ENCODE measurements around the gene MS4A6E.
"Not testable (repeated sequence)": the region's sequence is repeated elsewhere in the genome, so short reads cannot be mapped to it uniquely, and the experiment has no call there.

MS4A6E gene

GRCh38 chr11:60334005-60334620 is 7.1 kb downstream of the MS4A6E start:
- intact Hi-C loops (cut with DNase I) = no loop called here
- DNase-seq = peak in 6 of 10 donors; percentile 12 to 72 (median 40)

DNA sequence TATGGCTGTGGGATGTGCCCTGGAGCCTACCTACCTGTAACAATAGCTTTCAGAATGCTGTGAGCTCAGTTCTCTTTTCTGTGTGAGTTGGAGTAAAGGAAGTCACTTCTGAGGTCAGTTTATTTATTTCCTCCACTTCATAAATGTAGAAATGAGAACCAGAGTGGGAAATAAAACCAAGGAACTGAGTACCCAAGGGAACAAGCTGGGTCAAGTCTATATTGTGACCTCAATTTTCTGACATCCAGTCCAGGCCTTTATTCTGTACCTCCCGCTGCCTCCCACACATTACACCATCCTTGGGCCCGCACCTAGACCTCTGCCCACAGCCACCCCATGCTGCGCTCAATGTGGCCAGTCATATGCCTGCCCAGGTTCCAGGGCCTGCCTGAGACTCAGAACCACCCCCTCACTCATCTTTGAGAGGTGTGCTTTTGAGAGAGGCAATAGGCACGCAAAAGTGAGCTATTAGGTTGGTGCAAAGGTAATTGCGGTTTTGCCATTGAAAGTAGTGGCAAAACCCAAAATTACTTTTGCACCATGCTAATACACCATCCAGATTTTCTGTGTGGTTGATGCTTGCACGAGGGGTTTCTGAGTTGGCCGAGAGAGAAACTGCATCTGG is 9.8 kb downstream of the MS4A6E start:
- intact Hi-C loops (cut with DNase I) = no loop called here
- no peak for DNase-seq

DNA sequence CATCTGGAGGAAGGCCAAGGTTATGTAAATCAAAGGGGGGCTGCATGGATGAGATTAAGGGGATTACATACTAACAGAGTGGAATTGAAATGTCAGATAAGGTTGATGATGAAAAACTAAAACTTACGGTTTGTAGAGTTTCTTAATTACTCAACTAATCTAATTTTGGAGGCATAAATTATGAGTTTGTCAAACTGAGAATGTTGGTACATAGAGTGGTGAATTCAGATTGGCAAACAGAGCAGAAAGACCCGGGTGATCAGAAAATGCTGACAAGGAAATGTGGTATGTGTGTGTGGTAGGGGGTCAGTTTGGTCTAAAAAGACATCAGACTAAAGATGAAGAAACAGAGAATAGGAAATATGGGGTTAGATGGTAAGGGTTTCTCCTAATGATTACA is 11.0 kb downstream of the MS4A6E start:
- intact Hi-C loops (cut with DNase I) = no loop called here
- no peak for DNase-seq

DNA sequence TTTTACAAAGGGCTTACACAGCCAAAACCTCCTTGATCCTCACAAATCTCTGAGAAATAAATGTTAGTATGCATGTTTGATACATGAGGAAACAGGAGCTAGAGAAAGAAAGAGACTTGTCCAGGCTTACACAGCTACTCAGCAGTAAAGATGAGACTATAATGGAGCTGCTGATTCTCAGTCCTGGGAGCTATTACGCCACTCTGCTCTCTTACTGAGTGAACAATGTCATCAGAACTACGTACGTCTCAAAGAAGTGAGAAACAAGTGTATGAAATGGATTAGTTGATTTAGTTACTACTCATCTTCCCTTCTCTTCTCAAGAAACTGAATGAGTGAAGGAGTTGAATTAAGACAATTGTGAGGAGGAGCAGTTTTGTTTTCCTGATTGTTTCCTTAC is 12.3 kb downstream of the MS4A6E start:
- no peak for DNase-seq
- intact Hi-C loops (cut with DNase I) = no loop called here

GRCh38 chr11:60343094-60343704 is 16.1 kb downstream of the MS4A6E start:
- DNase-seq = no peak
- intact Hi-C loops (cut with DNase I) = no loop called here

- DNase-seq = no peak
- intact Hi-C loops (cut with DNase I) = no loop called here
Observed at GRCh38 chr11:60344146-60344545, 17.1 kb downstream of the MS4A6E start.

DNA sequence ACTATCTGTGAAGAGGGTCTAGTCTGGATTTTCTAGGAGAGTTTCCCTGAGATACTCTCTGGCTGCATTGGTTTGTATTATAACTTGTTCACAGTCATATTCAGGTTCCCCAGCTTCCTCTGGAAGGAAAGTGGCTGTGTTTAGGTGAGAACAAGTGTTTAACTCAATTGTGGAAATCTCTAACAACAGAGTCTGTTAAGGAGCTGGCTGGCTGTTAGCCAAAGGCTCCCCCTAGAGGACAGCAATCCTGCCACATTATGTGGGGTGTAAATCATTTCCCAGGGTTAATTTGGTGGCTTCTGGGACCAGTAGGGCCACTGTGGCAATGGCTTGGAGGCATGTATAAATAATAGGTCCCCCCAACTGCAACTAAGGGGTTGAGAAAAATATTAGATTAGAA is 18.4 kb downstream of the MS4A6E start:
- intact Hi-C loops (cut with DNase I) = no loop called here
- DNase-seq = peak in 2 of 10 donors; percentile 13 to 28

DNA sequence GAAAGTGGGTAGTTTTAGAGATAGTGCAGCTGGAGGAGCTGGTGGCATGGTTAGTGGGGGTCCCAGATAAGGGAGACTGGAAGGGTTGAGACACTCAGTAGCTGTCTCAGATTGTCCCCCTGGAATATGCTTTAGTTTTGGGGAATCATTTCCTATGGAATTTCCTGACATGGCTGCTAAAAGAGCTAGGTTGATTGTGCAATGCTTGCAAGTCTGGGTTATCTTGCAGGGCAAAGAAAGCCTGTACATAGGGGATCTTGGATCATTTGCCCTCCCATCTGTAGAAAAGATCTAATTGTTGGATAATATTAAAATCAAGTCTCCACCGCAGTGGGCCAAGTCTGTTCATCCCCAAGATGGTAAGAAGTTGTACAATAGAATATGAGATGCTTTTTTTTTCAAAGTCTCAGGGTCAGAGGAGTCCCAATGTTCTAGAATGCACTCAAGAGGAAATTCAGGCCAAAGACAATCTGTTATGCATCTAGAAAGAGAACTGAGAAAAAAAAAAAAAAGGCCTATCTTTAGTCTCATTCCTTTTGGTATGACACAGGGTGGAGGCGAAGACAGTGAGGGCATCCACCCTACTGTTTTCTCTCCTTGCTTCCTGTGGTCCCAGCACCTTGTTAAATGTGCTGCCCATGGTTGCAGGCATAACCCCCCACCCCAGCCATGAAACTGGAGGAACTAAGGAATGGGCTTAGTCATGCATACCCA is 20.2 kb downstream of the MS4A6E start:
- no peak for DNase-seq
- intact Hi-C loops (cut with DNase I) = no loop called here

- intact Hi-C loops (cut with DNase I) = no loop called here
- no peak for DNase-seq
Observed at GRCh38 chr11:60348116-60348515, 21.1 kb downstream of the MS4A6E start.

DNA sequence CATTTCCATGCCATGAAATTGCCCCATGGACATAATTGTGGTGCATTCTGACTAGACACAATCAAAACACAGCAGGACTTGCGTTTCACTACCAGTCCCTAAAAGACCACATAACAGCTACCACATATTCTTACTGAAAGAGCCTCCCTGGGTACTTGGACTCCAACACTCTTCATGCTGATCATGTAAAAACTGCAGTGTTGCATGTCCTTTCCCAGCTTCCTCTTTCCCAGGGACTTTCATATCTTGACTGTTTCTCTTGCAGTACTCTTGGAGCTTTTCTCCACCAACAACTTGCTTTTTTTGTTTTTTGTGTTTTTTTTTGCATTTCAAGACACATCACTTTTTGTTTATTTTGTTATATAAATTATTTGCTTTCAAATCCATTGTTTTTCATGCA is 22.9 kb downstream of the MS4A6E start:
- intact Hi-C loops (cut with DNase I) = no loop called here
- no peak for DNase-seq

DNA sequence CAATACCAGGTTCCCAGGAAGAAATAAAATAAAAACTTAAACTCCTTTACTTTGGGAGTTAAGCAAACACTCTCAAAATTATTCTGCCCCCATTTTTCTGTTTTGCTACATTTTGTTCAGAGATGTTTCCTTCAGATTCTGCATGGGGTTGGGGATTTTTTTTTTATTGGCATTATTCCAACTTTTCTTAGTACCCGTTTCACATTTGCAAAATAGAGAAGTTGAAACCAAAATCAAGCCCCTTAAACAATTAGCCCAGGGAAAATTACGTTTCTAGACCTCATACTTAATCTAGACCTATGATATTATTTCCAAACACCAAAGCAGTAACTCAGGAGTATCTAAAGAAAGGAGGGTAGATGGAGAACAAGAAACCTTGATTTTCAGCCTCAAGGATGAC is 30.7 kb downstream of the MS4A6E start:
- intact Hi-C loops (cut with DNase I) = no loop called here
- no peak for DNase-seq

GRCh38 chr11:60360621-60361020 is 33.6 kb downstream of the MS4A6E start:
- no peak for DNase-seq
- intact Hi-C loops (cut with DNase I) = loop anchor here (5.0 kb wide), 1 partner anchor 257 kb away; no protein-coding TSS in a partner anchor

- intact Hi-C loops (cut with DNase I) = loop anchor here (5.0 kb wide), 1 partner anchor 255 kb away; no protein-coding TSS in a partner anchor
- DNase-seq = no peak
Observed at GRCh38 chr11:60362241-60362640, 35.2 kb downstream of the MS4A6E start.

DNA sequence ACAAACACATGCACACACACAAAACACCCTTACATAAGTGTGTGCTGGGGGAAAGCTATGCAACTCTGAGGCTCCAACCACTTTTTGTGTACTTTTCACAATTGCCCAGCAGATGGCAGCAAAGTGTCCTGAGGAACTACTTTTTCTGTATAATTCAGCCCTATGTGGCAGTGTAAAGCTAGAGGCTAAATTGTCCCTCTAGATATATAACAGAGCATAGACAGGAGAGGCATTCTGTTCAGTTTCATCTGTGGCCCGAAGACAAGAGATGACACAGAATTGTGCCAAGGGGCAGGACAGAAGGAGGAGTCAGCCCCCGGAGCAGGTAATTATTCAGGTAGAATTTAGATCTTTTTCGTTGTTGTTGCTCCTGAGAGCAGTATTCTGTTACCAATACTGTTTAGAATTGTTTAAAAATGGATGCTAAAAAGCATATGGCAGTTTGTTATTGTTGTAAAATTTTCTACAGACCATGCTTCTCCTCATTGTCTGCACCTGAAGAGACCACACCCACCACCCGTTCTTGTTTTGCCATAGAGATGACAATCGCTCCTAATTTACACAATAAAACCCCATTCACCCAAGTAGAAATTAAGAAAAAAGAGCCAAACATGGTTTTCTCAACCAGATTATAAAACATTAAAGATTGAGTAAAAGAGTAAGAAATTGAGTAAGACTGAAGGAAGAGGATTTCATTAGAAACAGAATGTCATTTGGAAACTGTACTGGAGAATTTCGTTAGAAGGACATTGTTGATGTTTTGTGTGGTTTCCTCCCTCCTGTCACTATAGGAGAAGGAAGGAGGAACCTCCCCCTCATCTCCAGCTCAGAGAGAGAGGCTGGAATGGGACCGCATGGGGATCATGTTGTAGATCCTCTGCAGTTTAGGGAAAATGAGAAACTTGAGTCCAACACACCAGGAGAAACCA is 36.8 kb downstream of the MS4A6E start:
- DNase-seq = peak in 6 of 10 donors; percentile 19 to 86 (median 54)
- intact Hi-C loops (cut with DNase I) = loop anchor here (5.0 kb wide), 1 partner anchor 253 kb away; no protein-coding TSS in a partner anchor

DNA sequence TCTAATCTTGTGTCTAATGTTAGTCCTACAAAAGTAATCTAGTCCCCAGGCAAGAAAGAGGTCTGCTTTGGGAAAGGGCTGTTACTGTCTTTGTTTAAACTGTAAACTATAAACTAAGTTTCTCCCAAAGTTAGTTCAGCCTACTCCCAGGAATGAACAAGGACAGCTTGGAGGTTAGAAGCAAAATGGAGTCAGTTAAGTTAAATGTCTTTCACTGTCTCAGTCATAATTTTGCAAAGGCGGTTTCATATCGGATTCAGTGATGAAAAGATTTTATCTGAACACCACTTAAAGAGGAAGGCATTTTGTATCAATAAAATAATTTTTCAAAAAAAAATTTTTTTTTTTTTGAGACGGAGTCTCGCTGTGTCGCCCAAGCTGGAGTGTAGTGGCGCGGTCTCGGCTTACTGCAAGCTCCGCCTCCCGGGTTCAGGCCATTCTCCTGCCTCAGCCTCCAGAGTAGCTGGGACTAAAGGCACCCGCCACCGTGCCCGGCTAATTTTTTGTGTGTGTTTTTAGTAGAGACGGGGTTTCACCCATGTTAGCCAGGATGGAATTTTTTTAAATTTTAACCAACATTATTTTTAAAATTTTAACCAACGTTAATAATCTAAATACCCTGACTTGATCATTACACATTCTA is 39.3 kb downstream of the MS4A6E start:
- peak in 1 of 10 donors; percentile 82 for DNase-seq
- intact Hi-C loops (cut with DNase I) = not testable (repeated sequence)

GRCh38 chr11:60367009-60367408 is 40.0 kb downstream of the MS4A6E start:
- DNase-seq = no peak
- intact Hi-C loops (cut with DNase I) = no loop called here

DNA sequence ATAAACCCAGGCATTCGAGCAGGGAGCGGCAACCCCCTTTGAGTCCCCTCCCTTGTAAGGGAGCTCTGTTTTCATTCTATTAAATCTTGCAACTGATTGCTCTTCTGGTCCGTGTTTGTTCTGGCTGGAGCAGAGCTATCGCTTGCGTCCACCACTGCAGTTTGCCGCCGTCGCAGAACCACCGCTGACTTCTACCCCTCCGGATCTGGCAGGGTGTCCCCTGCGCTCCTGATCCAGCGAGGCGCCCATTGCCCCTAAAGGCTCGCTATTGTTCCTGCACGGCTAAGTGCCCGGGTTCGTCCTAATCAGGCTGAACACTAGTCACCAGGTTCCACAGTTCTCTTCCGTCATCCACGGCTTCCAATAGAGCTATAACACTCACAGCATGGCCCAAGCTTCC is 40.8 kb downstream of the MS4A6E start:
- DNase-seq = no peak
- intact Hi-C loops (cut with DNase I) = no loop called here

DNA sequence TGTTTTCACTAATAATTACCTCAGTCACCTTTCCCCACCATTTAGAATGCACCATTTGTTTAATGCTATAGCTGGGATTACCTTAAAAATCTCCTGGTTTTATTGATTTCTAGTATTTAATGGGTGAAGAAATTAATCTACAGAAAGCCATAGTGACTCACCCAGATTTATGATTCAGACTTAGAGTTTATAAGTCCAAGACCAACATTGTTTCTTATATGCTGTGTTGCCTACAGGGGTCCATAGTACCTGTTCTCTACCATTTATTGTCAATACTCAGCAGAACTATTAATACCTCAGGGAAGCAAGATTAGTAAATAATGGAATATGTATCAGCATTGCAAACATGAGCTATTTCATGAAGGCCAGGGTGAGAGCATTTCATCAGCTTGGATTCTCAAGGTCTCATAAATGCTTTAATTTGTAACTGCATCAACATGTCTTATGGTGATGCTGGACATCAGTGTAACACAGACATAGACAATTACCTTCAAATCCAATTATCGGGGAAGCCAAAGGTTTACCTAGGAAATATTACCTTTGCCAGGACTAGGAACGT is 43.3 kb downstream of the MS4A6E start:
- intact Hi-C loops (cut with DNase I) = no loop called here
- no peak for DNase-seq

GRCh38 chr11:60370811-60371298 is 43.8 kb downstream of the MS4A6E start:
- no peak for DNase-seq
- intact Hi-C loops (cut with DNase I) = no loop called here

Data from posterior cingulate gyrus (tissue), 11 donors.